Measurements from ENCODE around the gene CARS1.

CARS1 gene

DNA sequence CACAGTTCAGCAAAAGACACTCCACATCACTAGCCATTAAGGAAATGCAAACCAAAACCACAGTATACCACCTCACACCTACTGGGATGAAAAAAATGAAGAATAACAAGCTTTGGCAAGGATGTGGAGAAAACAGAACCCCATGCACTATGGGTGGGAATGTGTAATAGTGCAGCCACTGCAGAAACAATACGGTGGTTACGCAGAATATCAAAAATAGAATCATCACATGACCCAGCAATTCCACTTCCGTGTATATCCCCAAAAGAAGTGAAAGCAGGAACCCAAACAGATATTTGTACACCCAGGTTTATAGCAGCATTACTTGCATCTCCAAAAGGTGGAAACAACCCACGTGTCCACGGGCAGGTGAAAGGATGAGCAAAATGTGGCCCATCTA, 20.8 kb downstream of the CARS1 start:
- no peak for DNase-seq

- DNase-seq, result no peak
Observed at GRCh38 chr11:3035333-3035732, 21.9 kb downstream of the CARS1 start.

DNA sequence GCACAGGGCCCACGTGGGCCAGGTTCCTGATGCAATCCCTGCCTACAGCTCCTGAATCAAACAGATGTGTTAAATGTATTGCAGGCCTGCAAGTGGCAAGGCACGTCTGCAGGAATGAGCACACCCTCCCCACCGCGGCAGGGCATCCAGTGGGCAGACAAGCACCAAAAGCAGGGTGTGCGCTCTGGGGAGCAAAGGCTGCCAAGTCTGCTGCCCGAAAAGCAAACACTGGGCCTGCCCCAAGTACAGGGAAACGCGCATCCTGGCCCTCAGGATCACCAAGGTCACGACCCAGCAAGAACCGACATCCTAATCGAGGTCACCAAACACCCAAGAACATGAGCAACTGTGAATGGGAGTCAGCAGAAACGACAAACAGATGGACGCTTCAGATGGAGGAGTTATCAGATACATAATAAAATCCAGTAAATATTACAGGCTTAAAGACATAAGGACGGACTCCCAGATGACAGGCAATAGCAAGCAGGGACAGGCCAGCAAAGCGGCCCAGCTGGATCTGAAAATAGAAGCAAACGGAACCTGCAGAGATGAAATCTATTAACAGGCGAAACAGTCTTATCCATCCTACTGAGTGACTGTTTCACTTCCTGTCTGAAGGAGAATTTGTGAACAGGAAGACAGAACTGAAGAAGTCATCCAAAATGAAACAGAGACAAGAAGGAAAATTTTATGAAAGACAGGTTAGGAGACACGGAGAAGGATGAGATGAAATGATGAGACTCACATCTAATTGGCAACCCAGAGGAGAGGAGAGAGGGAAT, 26.7 kb downstream of the CARS1 start:
- no peak for DNase-seq

DNA sequence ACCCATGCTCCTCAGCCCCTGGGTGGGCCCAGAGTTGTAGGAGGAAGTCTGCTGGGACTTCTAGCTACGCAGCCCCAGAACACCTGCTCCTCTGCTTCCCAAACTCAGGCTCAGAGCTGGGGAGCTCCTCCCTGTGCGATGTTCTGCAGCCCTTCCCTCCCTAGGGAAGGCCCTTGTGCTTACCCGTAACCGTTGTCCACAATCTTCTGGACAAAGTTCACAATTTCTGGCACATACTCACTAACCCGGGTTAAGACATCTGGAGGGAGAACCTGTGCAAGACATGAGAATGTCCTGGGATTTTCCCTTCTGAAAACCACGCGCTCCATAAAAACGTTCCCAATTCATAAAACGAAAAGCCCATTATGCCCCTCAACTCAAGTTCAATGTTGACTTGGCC, 28.4 kb downstream of the CARS1 start:
- DNase-seq, result no peak

GRCh38 chr11:3026803-3027202, 30.4 kb downstream of the CARS1 start:
- DNase-seq, result no peak

- no peak for DNase-seq
Observed at GRCh38 chr11:3022982-3023381, 34.2 kb downstream of the CARS1 start.

DNA sequence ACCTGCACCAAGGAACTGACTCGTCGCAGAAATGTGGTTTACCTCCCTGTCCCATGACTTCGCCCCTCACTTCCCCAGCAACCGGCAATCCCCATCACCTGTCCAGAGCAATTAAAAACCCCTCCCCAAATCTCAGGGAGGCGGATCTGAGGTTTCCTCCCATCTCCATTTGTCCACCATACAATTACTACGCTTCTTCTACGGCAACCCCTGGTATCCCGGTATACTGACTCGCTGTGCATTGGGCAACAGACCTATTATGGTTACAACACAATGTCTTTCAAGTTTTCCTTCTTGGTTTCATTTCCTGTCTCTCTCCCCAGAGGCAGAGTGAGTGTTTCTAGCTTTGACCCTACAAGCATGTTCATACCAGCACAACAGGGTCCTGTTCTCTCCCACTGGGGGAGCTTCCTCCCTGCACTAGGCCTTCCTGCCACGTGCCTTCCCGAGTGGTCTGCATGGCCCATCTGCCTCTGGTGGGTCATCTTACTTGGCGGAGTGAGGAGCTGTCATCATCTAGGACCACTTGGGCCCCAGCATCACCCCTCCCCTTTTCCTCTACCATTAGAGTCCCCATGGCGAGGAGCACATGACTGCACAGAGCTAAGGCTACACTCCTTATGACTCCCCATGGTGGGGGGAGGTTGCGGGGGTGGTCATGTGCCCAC, 34.8 kb downstream of the CARS1 start:
- DNase-seq, result no peak

DNA sequence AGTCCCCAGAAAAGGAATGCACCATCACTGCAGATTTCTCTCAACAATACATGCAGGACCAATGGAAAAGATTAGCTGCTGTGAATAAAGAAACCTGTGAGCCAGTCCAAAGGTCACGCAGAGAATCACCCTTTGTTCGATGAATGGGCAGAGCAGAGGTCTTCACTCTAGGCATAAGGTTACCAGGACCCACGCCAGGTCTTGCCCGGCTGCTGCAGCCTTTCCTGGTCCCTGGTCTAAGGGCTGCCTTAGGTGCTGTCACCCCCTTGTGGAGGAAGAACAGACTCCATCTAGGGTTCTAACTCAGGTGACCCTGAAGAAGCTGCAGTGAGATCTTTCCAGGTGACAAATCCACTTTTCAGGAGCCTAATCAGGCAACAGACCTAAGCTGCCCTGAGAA, 36.1 kb downstream of the CARS1 start:
- no peak for DNase-seq

- no peak for DNase-seq
Observed at GRCh38 chr11:3020011-3020410, 37.2 kb downstream of the CARS1 start.

GRCh38 chr11:3018596-3018995, 38.6 kb downstream of the CARS1 start:
- no peak for DNase-seq

DNA sequence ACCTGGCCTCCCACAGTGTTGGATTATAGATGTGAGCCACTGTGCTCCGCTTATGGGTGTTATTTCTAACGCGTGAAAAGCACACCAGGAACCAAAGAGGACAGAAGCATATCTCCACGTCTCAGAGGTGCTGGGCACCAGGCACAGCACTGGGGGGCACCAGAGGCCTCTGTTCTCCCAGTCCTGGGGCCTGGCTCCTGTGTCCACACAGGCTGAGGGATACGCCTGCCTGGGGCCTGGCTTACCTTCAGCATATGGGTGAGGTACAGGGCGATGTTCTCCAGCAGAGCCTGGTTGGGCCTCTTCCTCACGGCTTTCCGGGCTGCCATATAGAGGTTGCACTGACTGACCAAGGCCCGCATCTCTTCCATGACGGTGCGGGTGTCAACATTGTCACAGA, 40.4 kb downstream of the CARS1 start:
- no peak for DNase-seq

- no peak for DNase-seq
Observed at GRCh38 chr11:3015796-3016195, 41.4 kb downstream of the CARS1 start.

DNA sequence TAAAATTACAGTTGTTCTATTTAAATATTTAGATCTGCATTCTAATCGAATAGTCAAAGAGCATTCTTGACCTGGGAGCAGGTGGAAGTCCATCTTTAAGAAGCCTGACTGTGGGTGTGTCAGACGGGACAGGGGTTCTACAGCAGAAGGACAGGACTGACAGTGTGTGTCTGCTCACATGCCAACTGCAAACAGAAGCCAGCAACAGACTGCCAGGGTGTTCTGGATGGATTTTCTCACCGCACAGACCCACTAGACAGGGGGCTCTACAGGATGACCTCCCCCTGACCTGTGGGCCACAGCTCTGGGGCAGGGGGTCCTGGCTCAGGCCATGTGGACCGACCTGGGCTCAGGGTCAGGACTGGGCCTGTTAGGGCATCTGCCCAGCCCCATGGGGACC, 42.3 kb downstream of the CARS1 start:
- no peak for DNase-seq

- no peak for DNase-seq
Observed at GRCh38 chr11:3014057-3014938, 42.9 kb downstream of the CARS1 start.

DNA sequence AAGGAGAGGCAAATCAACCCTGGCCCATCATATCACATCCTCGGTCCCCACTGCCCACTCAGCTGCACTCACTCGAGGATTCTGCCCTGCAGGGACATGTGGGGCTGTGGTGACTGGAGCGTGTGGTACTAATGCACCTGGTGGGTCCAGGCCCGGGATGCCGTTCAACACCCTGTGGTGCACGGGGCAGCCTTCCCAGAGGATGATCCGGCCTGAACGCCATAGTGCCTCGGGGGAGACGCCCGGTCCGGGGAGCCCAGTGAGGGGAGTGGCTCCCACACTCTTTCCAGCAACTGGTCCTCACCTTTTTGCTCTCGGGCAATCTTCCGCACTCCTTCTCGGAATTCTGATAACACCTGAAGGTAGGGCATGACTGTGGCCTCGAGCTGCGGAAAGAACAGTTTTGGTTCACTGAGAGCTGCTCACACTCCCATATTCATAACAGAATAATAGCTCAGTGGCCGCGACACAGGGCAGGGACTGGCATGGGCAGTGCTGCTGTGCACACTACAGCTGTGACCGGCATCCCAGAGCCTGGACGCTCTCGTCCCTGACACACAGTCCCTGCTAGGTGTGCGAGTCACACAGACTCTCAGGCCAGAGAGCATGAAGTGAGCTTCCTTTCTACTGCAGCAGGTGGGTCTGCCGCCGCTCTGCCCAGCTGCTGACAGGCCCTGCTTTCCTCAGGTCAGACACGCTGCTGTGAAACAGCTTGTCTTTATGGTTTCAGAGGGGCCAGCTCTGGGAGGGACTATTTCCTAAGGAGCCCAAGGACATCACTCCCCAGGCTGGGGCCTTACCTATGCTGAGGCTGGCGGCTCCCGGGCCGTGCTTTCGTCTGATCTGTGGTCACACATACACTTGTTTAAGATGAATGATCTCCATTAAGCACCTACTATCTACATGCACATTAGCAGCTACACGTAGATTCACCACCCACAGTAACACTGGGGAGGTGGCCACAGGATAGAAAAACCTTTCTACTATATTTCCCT, 45.0 kb downstream of the CARS1 start:
- no peak for DNase-seq

DNA sequence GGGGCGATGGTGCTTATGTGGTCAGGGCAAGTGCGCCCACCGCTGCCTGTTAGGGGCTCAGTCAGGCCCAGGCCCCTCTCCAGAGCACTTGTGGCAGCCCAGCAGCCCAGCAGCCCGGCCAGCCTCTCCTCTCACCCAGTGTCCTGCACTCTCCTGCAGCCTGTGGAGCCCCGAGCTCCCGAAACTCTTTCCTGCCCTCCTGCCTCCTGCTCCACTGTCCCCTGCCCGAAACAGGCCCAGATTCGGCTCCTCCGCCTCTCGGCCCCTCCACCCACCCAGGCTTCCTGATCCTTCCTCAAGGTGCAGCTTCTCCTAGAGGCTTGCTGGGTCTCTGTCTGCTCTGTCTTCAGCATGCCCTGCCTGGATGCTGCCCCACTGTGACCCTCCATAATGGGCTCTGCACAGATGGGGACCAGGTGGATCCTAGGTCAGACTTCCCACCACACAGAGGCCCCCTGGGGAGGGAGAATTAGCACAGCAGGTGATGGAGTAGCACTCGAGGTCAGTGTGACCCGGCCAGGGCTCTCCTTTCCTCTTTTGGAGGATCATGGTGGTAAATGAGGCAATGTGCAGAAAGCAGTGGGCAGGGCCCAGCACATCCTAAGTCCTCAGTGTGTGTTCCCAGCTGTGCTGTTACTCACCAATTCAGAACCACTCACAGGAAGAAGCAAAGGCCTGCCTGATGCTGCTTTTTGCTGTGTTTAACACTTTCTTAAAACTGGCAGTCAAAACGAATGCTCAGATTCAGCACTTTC, 46.5 kb downstream of the CARS1 start:
- DNase-seq, result no peak

GRCh38 chr11:3010004-3010403, 47.2 kb downstream of the CARS1 start:
- no peak for DNase-seq

DNA sequence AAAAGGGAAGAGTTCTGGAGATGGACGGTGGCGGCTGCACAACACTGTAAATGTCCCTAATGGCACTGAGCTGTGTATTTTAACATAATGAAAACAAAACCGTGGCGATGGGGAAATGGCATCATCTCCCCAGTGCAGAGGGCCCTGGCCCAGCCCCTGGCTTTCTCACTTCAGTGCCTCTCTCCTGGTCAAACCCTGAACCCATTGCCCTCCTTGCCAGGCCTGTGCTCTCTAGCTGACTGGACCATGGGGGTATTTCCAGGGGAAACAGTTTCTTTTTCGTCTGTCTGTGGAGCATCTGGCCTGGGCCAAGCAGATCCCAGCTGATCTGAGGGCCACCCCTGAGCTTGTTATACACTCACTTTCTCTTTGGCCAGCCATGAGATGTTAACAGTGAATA, 47.7 kb downstream of the CARS1 start:
- DNase-seq, result no peak

DNA sequence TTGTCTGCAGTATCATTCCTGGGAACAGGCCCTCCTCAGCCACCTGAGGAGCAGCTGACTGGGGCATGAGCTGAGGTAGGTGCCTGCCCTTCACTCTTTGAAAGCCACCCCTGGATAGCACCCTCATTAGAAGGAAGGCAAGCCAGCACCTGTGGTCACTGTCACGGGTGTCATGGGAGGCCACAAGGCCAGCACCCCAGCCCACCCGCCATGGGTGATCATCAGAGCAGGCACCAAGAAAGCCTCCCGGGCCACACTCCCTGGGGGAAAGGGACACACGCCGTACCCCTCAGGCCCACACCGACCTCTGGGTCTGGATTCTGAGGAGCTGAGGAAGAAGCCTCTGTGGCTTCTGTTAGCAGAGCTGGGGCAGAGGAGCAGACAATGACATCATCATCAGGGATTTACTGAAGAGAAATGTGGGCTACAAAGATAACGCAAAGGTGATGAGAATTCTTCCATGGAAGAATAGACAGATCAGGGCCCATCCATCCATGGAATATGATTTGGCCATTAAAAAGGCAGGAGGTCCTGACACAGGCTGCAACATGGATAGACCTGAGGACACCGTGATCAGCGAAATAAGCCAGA, 48.4 kb downstream of the CARS1 start:
- no peak for DNase-seq

DNA sequence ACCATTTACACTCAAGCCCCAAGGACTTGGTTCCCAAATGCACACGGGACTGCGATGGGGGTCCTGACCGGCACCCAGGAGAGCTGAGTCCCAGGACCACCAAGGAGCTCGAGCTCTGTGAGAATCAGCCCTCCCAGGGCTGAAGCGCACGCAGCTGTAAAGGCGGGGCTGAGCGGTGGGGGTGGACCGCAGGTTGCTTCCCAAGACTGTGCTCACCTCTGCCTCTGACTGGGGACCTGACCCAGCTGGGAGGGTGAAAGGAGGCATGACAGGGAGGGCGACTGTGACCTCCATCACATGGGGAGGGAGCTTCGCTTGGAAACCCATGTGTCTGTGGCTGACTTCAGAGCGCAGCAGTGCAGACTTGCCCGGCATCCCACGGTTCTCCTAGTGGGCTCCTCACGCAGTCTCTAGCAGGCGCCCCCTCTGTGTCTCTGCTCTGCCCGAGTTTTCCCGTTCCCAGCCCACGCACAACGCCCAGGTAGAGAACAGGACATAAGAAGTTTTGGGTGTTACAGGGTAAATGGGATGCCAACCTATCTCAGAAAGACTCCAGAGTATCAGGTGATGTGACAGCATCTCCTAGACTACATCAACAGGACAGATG, 49.7 kb downstream of the CARS1 start:
- DNase-seq, result no peak
